ENCODE data around the gene ZNF573. TPM values are rescaled to one million over a fixed set of nuclear protein-coding genes. Genes with fewer than 3 reads are reported as not detected.

ZNF573 gene
- total RNA-seq, 2 experiments from 2014 or later, result 7.6 to 12.2 TPM

- no peak overlapping the region for H3K4me2 ChIP-seq (ENCODE audit: low read length)
These were observed 11.0 kb upstream of the ZNF573 start for GRCh38 chr19:37790244-37790925.

GRCh38 chr19:37778613-37779126 is 716 bp downstream of the ZNF573 start:
- Histone ChIP-seq H3K4me3 (ENCODE audit: low read depth, low read length, poor library complexity, severe bottlenecking) (peak overlapping the region; percentile 94), H3K4me1 (ENCODE audit: insufficient read depth, low read length, poor library complexity, severe bottlenecking) (peaks cover 10% of the 10 kb centered on the region), H3K27ac (ENCODE audit: low read depth, low read length, poor library complexity, severe bottlenecking) (peak overlapping the region; percentile 44), H3K79me2 (ENCODE audit: insufficient read depth, low read depth, low read length) (peaks cover 7% of the 10 kb centered on the region; the same call in 1 of the 2 replicates), H3K9me2 (ENCODE audit: insufficient read depth, low read length) (no peaks in the 10 kb centered on the region), H3K4me2 (ENCODE audit: low read length) (peak overlapping the region; percentile 86), H2AFZ (ENCODE audit: low read length) (peak overlapping the region; percentile 100), H4K20me1 (ENCODE audit: insufficient read depth, low read length) (no peaks in the 10 kb centered on the region), H3K9me3 (ENCODE audit: low read length) (no peaks in the 10 kb centered on the region), H3K36me3 (ENCODE audit: insufficient read depth, low read length) (no peaks in the 10 kb centered on the region)
- TF ChIP-seq EZH2phosphoT487 (IDR thresholded peaks at IDR 0.05; ENCODE audit: borderline replicate concordance, low read depth, low read length) (no peak), CTCF (conservative IDR thresholded peaks at IDR 0.05; ENCODE audit: low read length) (no peak)
- DNase-seq (ENCODE audit: low spot score), result peak; percentile 24
- CTCF ChIA-PET (ENCODE audit: unreplicated experiment), result no interaction called here
- POLR2A ChIA-PET, result no interaction called here
- intact Hi-C loops (cut with micrococcal nuclease; ENCODE audit: unreplicated experiment), result loop anchor here (5.0 kb wide), 2 partner anchors 61 to 311 kb away; partner anchors contain the start of genes ZNF569, ZNF570 and ZNF607
- BruUV-seq (replicated peaks), result no TSS peak

More at GRCh38 chr19:37790244-37790925, 11.0 kb upstream of the ZNF573 start:
- Histone ChIP-seq H4K20me1 (ENCODE audit: insufficient read depth, low read length) (no peaks in the 10 kb centered on the region), H3K4me1 (ENCODE audit: insufficient read depth, low read length, poor library complexity, severe bottlenecking) (no peaks in the 10 kb centered on the region), H2AFZ (ENCODE audit: low read length) (no peak overlapping the region), H3K27ac (ENCODE audit: low read depth, low read length, poor library complexity, severe bottlenecking) (no peak overlapping the region), H3K9me2 (ENCODE audit: insufficient read depth, low read length) (no peaks in the 10 kb centered on the region), H3K9me3 (ENCODE audit: low read length) (no peaks in the 10 kb centered on the region), H3K4me3 (ENCODE audit: low read depth, low read length, poor library complexity, severe bottlenecking) (no peak overlapping the region), H3K36me3 (ENCODE audit: insufficient read depth, low read length) (no peaks in the 10 kb centered on the region), H3K79me2 (ENCODE audit: insufficient read depth, low read depth, low read length) (no peaks in the 10 kb centered on the region)
- BruUV-seq (replicated peaks), result no TSS peak
- CTCF ChIA-PET (ENCODE audit: unreplicated experiment), result no interaction called here
- intact Hi-C loops (cut with micrococcal nuclease; ENCODE audit: unreplicated experiment), result no loop called here
- TF ChIP-seq EZH2phosphoT487 (IDR thresholded peaks at IDR 0.05; ENCODE audit: borderline replicate concordance, low read depth, low read length) (no peak), CTCF (conservative IDR thresholded peaks at IDR 0.05; ENCODE audit: low read length) (no peak)
- POLR2A ChIA-PET, result no interaction called here
- DNase-seq (ENCODE audit: low spot score), result no peak

GRCh38 chr19:37770985-37771384 is 8.4 kb downstream of the ZNF573 start:
- no peaks in the 10 kb centered on the region for H3K9me3 ChIP-seq (ENCODE audit: low read length)
- CTCF ChIA-PET (ENCODE audit: unreplicated experiment), result no interaction called here
- no peak overlapping the region for H3K27ac ChIP-seq (ENCODE audit: low read depth, low read length, poor library complexity, severe bottlenecking)
- no peak overlapping the region for H2AFZ ChIP-seq (ENCODE audit: low read length)
- peaks cover 44% of the 10 kb centered on the region for H3K36me3 ChIP-seq (ENCODE audit: insufficient read depth, low read length)
- no peaks in the 10 kb centered on the region for H4K20me1 ChIP-seq (ENCODE audit: insufficient read depth, low read length)
- BruUV-seq (replicated peaks), result no TSS peak
- DNase-seq (ENCODE audit: low spot score), result no peak
- H3K9me2 ChIP-seq (ENCODE audit: insufficient read depth, low read length), result no peaks in the 10 kb centered on the region
- intact Hi-C loops (cut with micrococcal nuclease; ENCODE audit: unreplicated experiment), result no loop called here
- no peak overlapping the region for H3K4me2 ChIP-seq (ENCODE audit: low read length)
- H3K4me3 ChIP-seq (ENCODE audit: low read depth, low read length, poor library complexity, severe bottlenecking), result no peak overlapping the region
- H3K79me2 ChIP-seq (ENCODE audit: insufficient read depth, low read depth, low read length), result no peaks in the 10 kb centered on the region
- POLR2A ChIA-PET, result interaction anchor here (1.6 kb wide), 1 partner anchor 39 kb away, joined by 5 read pairs; no protein-coding TSS in a partner anchor
- TF ChIP-seq EZH2phosphoT487 (IDR thresholded peaks at IDR 0.05; ENCODE audit: borderline replicate concordance, low read depth, low read length), result no peak
- H3K4me1 ChIP-seq (ENCODE audit: insufficient read depth, low read length, poor library complexity, severe bottlenecking), result no peaks in the 10 kb centered on the region
